K562 (cell line): ENCODE results near the gene FMN1. TPM values are rescaled to one million over a fixed set of nuclear protein-coding genes. Genes with fewer than 3 reads are reported as not detected.

Source experiments
- ADNP ChIP-seq: fragments of 200-800 bp; sonication (Bioruptor generic); IDR thresholded peaks from 2 replicates; pipeline ENCODE4 v1.6.1; 2016; ENCODE audit warnings: missing genetic modification characterization, missing compliant biosample characterization
- CUX1 ChIP-seq: fragments of 200-800 bp; sonication (Bioruptor generic); IDR thresholded peaks from 2 replicates; pipeline ENCODE4 v1.6.1; 2016; ENCODE audit warnings: missing genetic modification characterization, missing compliant biosample characterization
- EP400 ChIP-seq: fragments of 450-650 bp; IDR thresholded peaks from 2 replicates; pipeline ENCODE4 v1.6.1; 2017; ENCODE audit warnings: antibody characterized with exemption, mild to moderate bottlenecking, moderate library complexity
- TFAM ChIP-seq: fragments of 250-450 bp; sonication (Bioruptor Pico); conservative IDR thresholded peaks from 2 replicates; pipeline ENCODE4 v1.5.0; 2021; ENCODE audit warnings: mild to moderate bottlenecking, moderate library complexity
- YY1 ChIP-seq, 3 experiments: IDR thresholded peaks; 2 replicates each; pipeline ENCODE4 v1.6.1; 2011; ENCODE audit warnings: low read length in 2 of 3, mild to moderate bottlenecking in 2 of 3, moderate library complexity in 2 of 3, borderline replicate concordance in 1 of 3, control low read depth in 1 of 3, low read depth in 1 of 3; ENCODE audit not compliant: insufficient read depth in 3 of 3, insufficient replicate concordance in 2 of 3, control insufficient read depth in 1 of 3, insufficient read length in 1 of 3; ENCODE audit errors: extremely low read depth in 1 of 3
- polyA plus RNA-seq, 8 experiments: library from polyadenylated mRNA; depleted of rRNA in 4 of 8; stranded (reverse) in 5 of 8; unstranded in 3 of 8; fragments of >200 nt; fragmentation: Nextera tagmentation in 2 of 8; fragmentation: Illumina TruSeq in 1 of 8; extraction: Ambion mirVana in 2 of 8; extraction: Trizol in 1 of 8; gene quantifications; 2 replicates each; pipeline versions ENCODE4 v1.2.1 to v1.2.3, GENCODE V29; 2011 to 2014; ENCODE audit warnings: inconsistent platforms in 1 of 8, missing spikeins in 1 of 8
- total RNA-seq, 7 experiments: library from RNA; depleted of rRNA in 6 of 7; stranded (reverse); fragments of >200 nt in 6 of 7; fragmentation: Illumina TruSeq in 2 of 7; extraction: Trizol in 2 of 7; gene quantifications; 2 replicates each; pipeline versions ENCODE4 v1.2.1 to v1.2.3, GENCODE V29; 2011 to 2021; ENCODE audit warnings: low replicate concordance in 1 of 7

The FMN1 gene
- total and polyA plus RNA-seq, 9 of the 15 experiments (the other 6 are each of a cell fraction or from before 2014, with no cell fraction given): 0.03 to 0.07 (median 0.04) TPM; not detected in 6

- no peak for TF ChIP-seq YY1 (IDR thresholded peaks at IDR 0.05; ENCODE audit: borderline replicate concordance in 1 of 3, control insufficient read depth in 1 of 3, extremely low read depth in 1 of 3, insufficient read depth in 3 of 3, insufficient read length in 1 of 3, insufficient replicate concordance in 2 of 3, low read depth in 1 of 3, low read length in 2 of 3)
- TF ChIP-seq ADNP (tag): no peak
- TF ChIP-seq EP400: no peak
- no peak for TF ChIP-seq CUX1 (CRISPR knock-in tag)
- TF ChIP-seq TFAM (CRISPR knock-in tag): no peak
Measured at GRCh38 chr15:32889214-32889613, 305.3 kb downstream of the FMN1 start (continued).
